HCT116 (cell line): ENCODE data around the gene PJA1. TPM values are rescaled to one million over a fixed set of nuclear protein-coding genes. Genes with fewer than 3 reads are reported as not detected.

Source experiments
- ATAC-seq: fragments of 200-7000 bp; cut with Tn5 transposase; 2 replicates; pipeline ENCODE4 v1.9.1; 2020; ENCODE audit warnings: mild to moderate bottlenecking, moderate library complexity
- BruUV-seq: library from RNA; stranded (reverse); fragments of 400-500 nt; replicated peaks from 2 replicates; lab custom pipeline; 2021; lab: Mats Ljungman, UMichigan
- CTCF ChIA-PET: fragments of 300-600 bp; sonication (Branson Sonifier 250); formaldehyde crosslinking; loops from one replicate; lab custom pipeline; 2021; ENCODE audit warnings: antibody characterized with exemption; lab: Charles Lee
- POLR2A ChIA-PET: fragments of 300-600, 350-600 bp; sonication (Branson Sonifier 250); formaldehyde crosslinking; loops from one replicate; lab custom pipeline; 2021; ENCODE audit warnings: antibody characterized with exemption; lab: Charles Lee
- RAD21 ChIA-PET, 2 experiments: fragments of 300-600 bp; sonication (Branson Sonifier 250); formaldehyde crosslinking; loops; one replicate each; lab custom pipeline; 2023; ENCODE audit warnings: low total read pairs in 2 of 2; ENCODE audit not compliant: uncharacterized antibody in 2 of 2, unreplicated experiment in 2 of 2, low non-redundant PET in 1 of 2; lab: Charles Lee
- DNase-seq: peaks from one replicate; pipeline ENCODE4 v3.0.0-alpha.2; 2010; ENCODE audit warnings: low read depth, low spot score
- H2AFZ ChIP-seq: fragments of 200-600 bp; shearing (Covaris generic), sonication (generic); 2 replicates; pipeline ENCODE4 v1.6.1; 2017; ENCODE audit warnings: low read depth, mixed run types, mixed read lengths, antibody characterized with exemption, low read length; ENCODE audit not compliant: poor library complexity, severe bottlenecking
- H3K27ac ChIP-seq: 2 replicates; pipeline ENCODE4 v1.5.1; 2012; ENCODE audit warnings: low read depth, low read length
- H3K27me3 ChIP-seq: fragments of 200-600 bp; sonication (generic); 2 replicates; pipeline ENCODE4 v1.6.1; 2016; ENCODE audit warnings: mixed run types, low read length, mixed read lengths; ENCODE audit not compliant: insufficient read depth
- H3K36me3 ChIP-seq, 2 experiments: fragments of 200-500 bp in 1 of 2; fragments of 200-600 bp in 1 of 2; sonication (Bioruptor generic) in 1 of 2; sonication (generic) in 1 of 2; 2 replicates each; pipeline versions ENCODE4 v1.5.1 to v1.6.1; 2014 to 2016; ENCODE audit warnings: low read length in 2 of 2, inconsistent platforms in 1 of 2, mixed read lengths in 1 of 2, mixed run types in 1 of 2; ENCODE audit not compliant: insufficient read depth in 2 of 2, control insufficient read depth in 1 of 2
- H3K4me1 ChIP-seq, 2 experiments: fragments of 200-600 bp in 1 of 2; sonication (generic) in 1 of 2; 2 replicates each; pipeline versions ENCODE4 v1.5.1 to v1.6.1; 2012 to 2017; ENCODE audit warnings: low read length in 2 of 2, inconsistent platforms in 1 of 2, mild to moderate bottlenecking in 1 of 2, mixed read lengths in 1 of 2, mixed run types in 1 of 2, moderate library complexity in 1 of 2; ENCODE audit not compliant: insufficient read depth in 2 of 2, control insufficient read depth in 1 of 2
- H3K4me2 ChIP-seq: fragments of 200-600 bp; sonication (generic); 2 replicates; pipeline ENCODE4 v1.6.1; 2017; ENCODE audit warnings: mixed run types, low read length, mixed read lengths
- H3K4me3 ChIP-seq, 2 experiments: fragments of 200-600 bp in 1 of 2; sonication (generic) in 1 of 2; replicated peaks in 1 of 2; 2 replicates each; pipeline ENCODE4 v1.5.1; 2011 to 2016; ENCODE audit warnings: low read length in 2 of 2, control low read depth in 1 of 2, low read depth in 1 of 2, mild to moderate bottlenecking in 1 of 2, mixed read lengths in 1 of 2, mixed run types in 1 of 2
- H3K79me2 ChIP-seq: fragments of 200-600 bp; sonication (generic); 2 replicates; pipeline ENCODE4 v1.6.1; 2017; ENCODE audit warnings: mild to moderate bottlenecking, mixed run types, low read length, moderate library complexity, mixed read lengths; ENCODE audit not compliant: insufficient read depth
- H3K9ac ChIP-seq: fragments of 200-600 bp; sonication (generic); 2 replicates; pipeline ENCODE4 v1.6.1; 2016; ENCODE audit warnings: low read length, mixed read lengths
- H3K9me2 ChIP-seq: fragments of 200-600 bp; sonication (generic), shearing (Covaris generic); 2 replicates; pipeline ENCODE4 v1.6.1; 2017; ENCODE audit warnings: mixed run types, mild to moderate bottlenecking, moderate library complexity; ENCODE audit not compliant: insufficient read depth
- H3K9me3 ChIP-seq, 2 experiments: fragments of 200-500 bp in 1 of 2; fragments of 200-600 bp in 1 of 2; sonication (Bioruptor generic) in 1 of 2; sonication (generic) in 1 of 2; 2 replicates each; pipeline ENCODE4 v1.6.1; 2014 to 2017; ENCODE audit warnings: low read length in 2 of 2, mixed read lengths in 2 of 2, inconsistent platforms in 1 of 2, low read depth in 1 of 2, mild to moderate bottlenecking in 1 of 2, mixed run types in 1 of 2, moderate library complexity in 1 of 2; ENCODE audit not compliant: control insufficient read depth in 1 of 2, insufficient read depth in 1 of 2
- H4K20me1 ChIP-seq: fragments of 200-600 bp; sonication (generic), shearing (Covaris generic); 2 replicates; pipeline ENCODE4 v1.6.1; 2017; ENCODE audit warnings: mixed run types, mild to moderate bottlenecking, moderate library complexity; ENCODE audit not compliant: insufficient read depth
- ELF1 ChIP-seq: IDR thresholded peaks from 2 replicates; pipeline ENCODE4 v1.6.1; 2012; ENCODE audit warnings: low read depth, borderline replicate concordance
- EZH2 ChIP-seq: fragments of 200-600 bp; sonication (generic); IDR thresholded peaks from 2 replicates; pipeline ENCODE4 v1.6.1; 2017; ENCODE audit warnings: antibody characterized with exemption, mixed run types
- FOSL1 ChIP-seq: IDR thresholded peaks from 2 replicates; pipeline ENCODE4 v1.6.1; 2012; ENCODE audit warnings: low read depth
- REST ChIP-seq: IDR thresholded peaks from 2 replicates; pipeline ENCODE4 v1.6.1; 2012; ENCODE audit warnings: low read depth
- ZBTB33 ChIP-seq: IDR thresholded peaks from 2 replicates; pipeline ENCODE4 v1.6.1; 2011; ENCODE audit warnings: mild to moderate bottlenecking, low read length, moderate library complexity; ENCODE audit not compliant: insufficient replicate concordance; ENCODE audit errors: extremely low read depth
- ZFX ChIP-seq: fragments of 450-650 bp; IDR thresholded peaks from 2 replicates; pipeline ENCODE4 v1.6.1; 2017
- ZNF274 ChIP-seq: fragments of 200-500 bp; sonication (Bioruptor generic); IDR thresholded peaks from 2 replicates; pipeline ENCODE4 v1.6.1; 2014; ENCODE audit warnings: mild to moderate bottlenecking, low read depth, low read length, inconsistent platforms
- intact Hi-C: fragments of 100-400 bp; cut with micrococcal nuclease; formaldehyde crosslinking; loops from 2 replicates; pipeline ENCODE4 v1.10.0; 2022
- total RNA-seq: library from RNA; stranded (reverse); gene quantifications from one replicate; pipeline ENCODE4 v1.2.1, GENCODE V29; 2021; ENCODE audit not compliant: unreplicated experiment

The PJA1 gene
- total RNA-seq, 1 experiment from 2014 or later = 15.7 TPM

GRCh38 chrX:69131886-69132285 is 33.4 kb downstream of the PJA1 start:
- DNase-seq = no peak
- H3K9ac ChIP-seq = no peak overlapping the region
- no peak overlapping the region for H3K4me3 ChIP-seq
- CTCF ChIA-PET = no interaction called here
- H3K27me3 ChIP-seq = no peaks in the 10 kb centered on the region
- ATAC-seq = no peak
- H3K27ac ChIP-seq = no peak overlapping the region
- no peak overlapping the region for H2AFZ ChIP-seq
- H3K36me3 ChIP-seq = no peaks in the 10 kb centered on the region
- intact Hi-C loops = loop anchor here (5.0 kb wide), 2 partner anchors 90 to 305 kb away; partner anchors contain the start of gene EFNB1
- H3K4me1 ChIP-seq = 0 out of 4 replicates have a peak, but pooled peaks cover 0 to 4% of the 10 kb centered on the region in 2 experiments
- H4K20me1 ChIP-seq = no peaks in the 10 kb centered on the region
- no peaks in the 10 kb centered on the region for H3K9me3 ChIP-seq
- H3K9me2 ChIP-seq = no peaks in the 10 kb centered on the region
- no TSS peak for BruUV-seq
- POLR2A ChIA-PET = no interaction called here
- no peak overlapping the region for H3K4me2 ChIP-seq
- TF ChIP-seq ELF1 = no peak
- no peak for TF ChIP-seq ZNF274
- no peak for TF ChIP-seq ZFX
- TF ChIP-seq EZH2 = no peak
- no peak for TF ChIP-seq REST
- no peak for TF ChIP-seq FOSL1
- TF ChIP-seq ZBTB33 = no peak
- TF ChIP-seq, all 23 proteins: peak for 0
- RAD21 ChIA-PET = no interaction called here
- H3K79me2 ChIP-seq = no peaks in the 10 kb centered on the region
